GM18498 (cell line): ENCODE measurements around the gene PLEKHB1.

Source experiments
- ATAC-seq: cut with Tn5 transposase; IDR thresholded peaks from one replicate; pipeline ENCODE4 v1.9.1; 2021; ENCODE audit warnings: mild to moderate bottlenecking, moderate library complexity; ENCODE audit not compliant: unreplicated experiment

PLEKHB1 gene

GRCh38 chr11:73645972-73646631 lies at the start of gene PLEKHB1:
Gene PLEKHB1 (plus strand): TSS chr11:73646581. CDS start chr11:73646609, 28 bp downstream.
- no peak for ATAC-seq

GRCh38 chr11:73597336-73597955 lies 48.9 kb upstream of the PLEKHB1 start:
- no peak for ATAC-seq

- peak; percentile 95 for ATAC-seq
Measured at GRCh38 chr11:73597956-73598718, 48.2 kb upstream of the PLEKHB1 start, which contains the start of gene FAM168A. Gene FAM168A (minus strand): TSS chr11:73598112. CDS start chr11:73468474, 129,638 bp downstream.

- ATAC-seq: peak; percentile 23
Measured at GRCh38 chr11:73598719-73599379, 47.5 kb upstream of the PLEKHB1 start.

GRCh38 chr11:73612601-73613140 lies 33.7 kb upstream of the PLEKHB1 start:
- ATAC-seq: no peak

- no peak for ATAC-seq
Measured at GRCh38 chr11:73614591-73614990, 31.8 kb upstream of the PLEKHB1 start.

GRCh38 chr11:73622926-73623593 lies 23.3 kb upstream of the PLEKHB1 start:
- no peak for ATAC-seq

- ATAC-seq: no peak
Measured at GRCh38 chr11:73623686-73624085, 22.7 kb upstream of the PLEKHB1 start.

GRCh38 chr11:73625696-73626318 lies 20.6 kb upstream of the PLEKHB1 start:
- no peak for ATAC-seq

- ATAC-seq: no peak
Measured at GRCh38 chr11:73629907-73630306, 16.5 kb upstream of the PLEKHB1 start.

- no peak for ATAC-seq
Measured at GRCh38 chr11:73632996-73633395, 13.4 kb upstream of the PLEKHB1 start.

- no peak for ATAC-seq
Measured at GRCh38 chr11:73633999-73634398, 12.4 kb upstream of the PLEKHB1 start.

GRCh38 chr11:73635721-73636120 lies 10.7 kb upstream of the PLEKHB1 start:
- no peak for ATAC-seq

GRCh38 chr11:73636249-73636648 lies 10.1 kb upstream of the PLEKHB1 start:
- ATAC-seq: no peak

GRCh38 chr11:73637012-73637411 lies 9.4 kb upstream of the PLEKHB1 start:
- ATAC-seq: no peak

- ATAC-seq: no peak
Measured at GRCh38 chr11:73640592-73640991, 5.8 kb upstream of the PLEKHB1 start.

GRCh38 chr11:73641668-73642067 lies 4.7 kb upstream of the PLEKHB1 start:
- ATAC-seq: no peak

GRCh38 chr11:73645121-73645969 lies 1.0 kb upstream of the PLEKHB1 start:
- no peak for ATAC-seq

GRCh38 chr11:73647459-73648100 lies 1.2 kb downstream of the PLEKHB1 start:
- ATAC-seq: peak; percentile 92
